Prostate gland (tissue), 2 donors: ENCODE data around the gene SLC45A2. TPM values are rescaled to one million over a fixed set of nuclear protein-coding genes. Genes with fewer than 3 reads are reported as not detected.

Experiments
- DNase-seq: peaks from one replicate; pipeline ENCODE4 v3.0.0-alpha.2; 2019; ENCODE audit warnings: low spot score
- H3K27ac ChIP-seq, 2 donors: fragments of 200-600 bp; sonication (generic); 2 replicates each; pipeline ENCODE4 v1.5.1; 2017 to 2019
- H3K27me3 ChIP-seq: fragments of 200-600 bp; sonication (generic); replicated peaks from 2 replicates; pipeline ENCODE4 v1.5.1; 2019; ENCODE audit not compliant: insufficient read depth
- H3K36me3 ChIP-seq, 2 donors: fragments of 200-600 bp; sonication (generic); 1 replicate in 1 of 2; 2 replicates in 1 of 2; pipeline versions ENCODE4 v1.5.1 to v1.8.1; 2017 to 2019
- H3K4me1 ChIP-seq: fragments of 200-600 bp; sonication (generic); replicated peaks from 2 replicates; pipeline ENCODE4 v1.5.1; 2019
- H3K4me3 ChIP-seq, 2 donors: fragments of 200-600 bp; sonication (generic); 2 replicates each; pipeline ENCODE4 v1.5.1; 2017 to 2019
- H3K9me3 ChIP-seq: fragments of 200-600 bp; sonication (generic); 2 replicates; pipeline ENCODE4 v1.5.1; 2017
- POLR2A ChIP-seq: fragments of 450-650 bp; IDR thresholded peaks from one replicate; pipeline ENCODE4 v1.6.1; 2016; ENCODE audit warnings: antibody characterized with exemption, mild to moderate bottlenecking
- POLR2AphosphoS5 ChIP-seq: sonication (generic); formaldehyde crosslinking; IDR thresholded peaks from one replicate; pipeline ENCODE4 v1.6.1; 2017; ENCODE audit warnings: antibody characterized with exemption
- WGBS: methylation state at CpG from one replicate; pipeline ENCODE4 v1.1.5; 2018; 5-methylcytosine and 5-hydroxymethylcytosine counted together
- intact Hi-C: fragments of 100-400 bp; cut with DNase I; formaldehyde crosslinking; loops from one replicate; pipeline ENCODE4 v1.14.2; 2022
- total RNA-seq, 2 donors: library from RNA; depleted of rRNA; stranded (reverse); fragments of >200 nt; gene quantifications; one replicate each; pipeline ENCODE4 v1.1.0, GENCODE V29; 2016
- TF ChIP-seq, protein P1 (sequence below), 4 experiments: fragments of 200-600 bp in 2 of 4; fragments of 450-650 bp in 2 of 4; sonication (generic) in 2 of 4; IDR thresholded peaks; 1 replicate in 3 of 4; 2 replicates in 1 of 4; pipeline ENCODE4 v1.5.1; 2016 to 2019; ENCODE audit warnings: antibody characterized with exemption in 4 of 4, mild to moderate bottlenecking in 2 of 4, moderate library complexity in 2 of 4

Gene SLC45A2
- total RNA-seq, 2 donors from 2014 or later = 0.09 TPM; not detected in 1

- Histone ChIP-seq H3K9me3 (no peaks in the 10 kb centered on the region), H3K27me3 (no peaks in the 10 kb centered on the region), H3K27ac (no peak overlapping the region), H3K4me1 (no peaks in the 10 kb centered on the region), H3K4me3 (no peak overlapping the region), H3K36me3 (no peaks in the 10 kb centered on the region)
- TF ChIP-seq POLR2AphosphoS5 = no peak
- no peak for TF ChIP-seq POLR2A
- TF ChIP-seq, protein P1, sequence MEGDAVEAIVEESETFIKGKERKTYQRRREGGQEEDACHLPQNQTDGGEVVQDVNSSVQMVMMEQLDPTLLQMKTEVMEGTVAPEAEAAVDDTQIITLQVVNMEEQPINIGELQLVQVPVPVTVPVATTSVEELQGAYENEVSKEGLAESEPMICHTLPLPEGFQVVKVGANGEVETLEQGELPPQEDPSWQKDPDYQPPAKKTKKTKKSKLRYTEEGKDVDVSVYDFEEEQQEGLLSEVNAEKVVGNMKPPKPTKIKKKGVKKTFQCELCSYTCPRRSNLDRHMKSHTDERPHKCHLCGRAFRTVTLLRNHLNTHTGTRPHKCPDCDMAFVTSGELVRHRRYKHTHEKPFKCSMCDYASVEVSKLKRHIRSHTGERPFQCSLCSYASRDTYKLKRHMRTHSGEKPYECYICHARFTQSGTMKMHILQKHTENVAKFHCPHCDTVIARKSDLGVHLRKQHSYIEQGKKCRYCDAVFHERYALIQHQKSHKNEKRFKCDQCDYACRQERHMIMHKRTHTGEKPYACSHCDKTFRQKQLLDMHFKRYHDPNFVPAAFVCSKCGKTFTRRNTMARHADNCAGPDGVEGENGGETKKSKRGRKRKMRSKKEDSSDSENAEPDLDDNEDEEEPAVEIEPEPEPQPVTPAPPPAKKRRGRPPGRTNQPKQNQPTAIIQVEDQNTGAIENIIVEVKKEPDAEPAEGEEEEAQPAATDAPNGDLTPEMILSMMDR (IDR thresholded peaks at IDR 0.05) = no peak
- intact Hi-C loops = no loop called here
- 93% methylated on average over 3 of the region's 3 CpGs for WGBS
- no peak for DNase-seq
These were observed 43.9 kb upstream of the SLC45A2 start for GRCh38 chr5:34028349-34028748.

- intact Hi-C loops = no loop called here
- Histone ChIP-seq H3K36me3 (no peaks in the 10 kb centered on the region), H3K27me3 (no peaks in the 10 kb centered on the region), H3K9me3 (no peaks in the 10 kb centered on the region), H3K4me3 (no peak overlapping the region), H3K27ac (no peak overlapping the region), H3K4me1 (no peaks in the 10 kb centered on the region)
- no peak for DNase-seq
- TF ChIP-seq, protein P1 (IDR thresholded peaks at IDR 0.05) = no peak
- TF ChIP-seq POLR2AphosphoS5 (no peak), POLR2A (no peak)
- 73% methylated on average over 9 of the region's 9 CpGs for WGBS
These were observed 41.7 kb upstream of the SLC45A2 start for GRCh38 chr5:34026089-34026761.

DNA sequence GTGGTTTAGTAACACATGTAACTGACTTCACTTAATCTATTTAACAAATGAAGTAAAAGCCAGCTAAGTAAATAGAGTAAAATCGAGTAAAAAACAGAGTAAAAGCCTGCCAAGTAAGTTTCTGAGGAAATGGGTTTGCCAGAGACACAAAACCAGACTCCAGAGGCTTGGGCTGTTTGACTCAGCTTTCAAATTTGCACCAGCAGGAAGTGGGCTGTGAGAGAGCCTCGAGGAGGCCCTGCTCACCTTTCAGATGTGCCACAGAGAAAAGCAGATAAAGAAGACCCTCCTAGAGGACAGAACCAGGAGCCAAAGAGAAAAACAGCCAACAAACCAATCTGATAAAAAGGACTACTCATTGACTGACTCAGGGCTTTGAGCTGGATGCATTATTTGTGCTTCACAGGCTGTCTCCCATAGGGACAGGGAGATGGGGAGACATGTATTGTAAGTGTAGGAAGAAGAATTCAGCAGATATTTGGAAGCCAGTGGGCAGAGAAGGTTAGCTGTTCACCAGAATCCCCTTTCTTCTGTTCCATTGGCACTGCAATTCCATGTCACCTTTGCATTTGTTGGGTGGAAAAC is 37.7 kb upstream of the SLC45A2 start:
- no peak for DNase-seq
- no peaks in the 10 kb centered on the region for H3K36me3 ChIP-seq
- no peak overlapping the region for H3K27ac ChIP-seq
- H3K9me3 ChIP-seq = no peaks in the 10 kb centered on the region
- TF ChIP-seq POLR2AphosphoS5 (no peak), POLR2A (no peak)
- TF ChIP-seq, protein P1 (IDR thresholded peaks at IDR 0.05) = no peak
- no peaks in the 10 kb centered on the region for H3K4me1 ChIP-seq
- no peak overlapping the region for H3K4me3 ChIP-seq
- intact Hi-C loops = no loop called here
- no peaks in the 10 kb centered on the region for H3K27me3 ChIP-seq
- WGBS = 15% methylated on average over 2 of the region's 2 CpGs

DNA sequence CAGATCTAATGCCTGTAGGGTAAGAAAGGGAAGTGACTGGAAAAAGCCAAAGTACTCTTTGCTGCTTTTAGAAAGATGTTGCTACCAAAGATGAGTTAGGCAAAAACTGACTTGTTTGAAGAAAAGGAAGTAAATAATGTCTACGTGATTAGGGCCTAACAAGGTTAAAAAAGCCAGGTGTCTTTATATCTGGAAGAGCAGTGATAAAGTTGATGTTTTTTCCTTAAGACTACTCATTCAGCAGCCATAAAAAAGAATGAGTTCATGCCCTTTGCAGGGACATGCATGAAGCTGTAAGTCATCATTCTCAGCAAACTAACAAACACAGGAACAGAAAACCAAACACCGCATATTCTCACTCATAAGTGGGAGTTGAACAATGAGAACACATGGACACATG is 36.8 kb upstream of the SLC45A2 start:
- 60% methylated on average over 2 of the region's 2 CpGs for WGBS
- TF ChIP-seq POLR2AphosphoS5 (no peak), POLR2A (no peak)
- TF ChIP-seq, protein P1 (IDR thresholded peaks at IDR 0.05) = no peak
- Histone ChIP-seq H3K36me3 (no peaks in the 10 kb centered on the region), H3K27me3 (no peaks in the 10 kb centered on the region), H3K27ac (no peak overlapping the region), H3K4me3 (no peak overlapping the region), H3K9me3 (no peaks in the 10 kb centered on the region), H3K4me1 (no peaks in the 10 kb centered on the region)
- intact Hi-C loops = no loop called here
- DNase-seq = no peak

DNA sequence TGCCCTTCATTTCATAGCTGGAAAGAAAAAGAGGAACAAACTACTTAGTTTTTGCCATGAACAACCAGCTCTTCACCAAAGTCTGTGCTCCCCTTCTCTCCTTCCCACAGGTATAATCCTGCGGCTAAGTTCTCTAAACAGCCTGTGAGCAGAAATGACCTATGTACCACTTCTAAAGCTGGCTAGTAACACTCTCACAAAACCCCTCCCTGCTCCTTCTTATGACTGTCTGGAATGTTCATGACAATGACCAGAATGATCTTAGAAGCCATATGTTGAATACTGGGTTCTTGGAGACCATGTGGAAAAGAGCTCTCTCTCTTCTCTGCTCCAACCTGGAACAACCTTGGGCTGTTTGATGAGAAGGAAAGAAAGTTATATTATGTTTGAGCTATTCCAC is 36.2 kb upstream of the SLC45A2 start:
- Histone ChIP-seq H3K4me3 (no peak overlapping the region), H3K4me1 (no peaks in the 10 kb centered on the region), H3K27me3 (no peaks in the 10 kb centered on the region), H3K36me3 (no peaks in the 10 kb centered on the region), H3K9me3 (no peaks in the 10 kb centered on the region), H3K27ac (no peak overlapping the region)
- 95% methylated on average over 1 of the region's 1 CpG for WGBS
- no peak for DNase-seq
- intact Hi-C loops = no loop called here
- TF ChIP-seq POLR2AphosphoS5 (no peak), POLR2A (no peak)
- TF ChIP-seq, protein P1 (IDR thresholded peaks at IDR 0.05) = no peak
